Pancreas (tissue), 10 donors: ENCODE results near the gene MGMT. TPM values are rescaled to one million over a fixed set of nuclear protein-coding genes. Genes with fewer than 3 reads are reported as not detected.

Experiments used
- ATAC-seq, 4 donors: fragments of 200-7000 bp; cut with Tn5 transposase; one replicate each; pipeline versions ENCODE4 v1.8.0 to v1.9.1; 2020; ENCODE audit warnings: mild to moderate bottlenecking in 4 of 4, moderate library complexity in 4 of 4
- DNase-seq, 6 donors: peaks; one replicate each; pipeline ENCODE4 v3.0.0-alpha.2; 2020
- FAIRE-seq: peaks from 2 replicates; lab custom pipeline; 2012; peaks lifted over from hg19 to GRCh38; lab: Jason Lieb, UNC
- H3K27ac ChIP-seq, 4 donors: fragments of 200-600 bp; sonication (generic); 1 replicate in 3 of 4; 2 replicates in 1 of 4; pipeline versions ENCODE4 v1.5.0 to v1.8.0; 2020
- H3K27me3 ChIP-seq, 4 donors: fragments of 200-600 bp; one replicate each; pipeline ENCODE4 v1.8.0; 2021
- H3K36me3 ChIP-seq, 3 donors: fragments of 200-600 bp; sonication (generic) in 1 of 3; one replicate each; pipeline versions ENCODE4 v1.5.0 to v1.8.0; 2020 to 2021
- H3K4me1 ChIP-seq, 3 donors: fragments of 200-600 bp; one replicate each; pipeline ENCODE4 v1.8.0; 2021
- H3K4me3 ChIP-seq, 4 donors: fragments of 200-600 bp; sonication (generic) in 2 of 4; one replicate each; pipeline versions ENCODE4 v1.5.0 to v1.8.0; 2020 to 2021
- H3K9me3 ChIP-seq, 4 donors: fragments of 200-600 bp; one replicate each; pipeline ENCODE4 v1.8.0; 2021
- CTCF ChIP-seq, 4 donors: fragments of 200-600 bp; sonication (generic) in 3 of 4; IDR thresholded peaks; one replicate each; pipeline versions ENCODE4 v1.5.0 to v1.8.0; 2021; ENCODE audit warnings: antibody characterized with exemption in 4 of 4
- WGBS, 2 donors: extraction: QIAGEN DNeasy Blood & Tissue Kit; methylation state at CpG; one replicate each; pipeline ENCODE4 v1.1.7; 2013; 5-methylcytosine and 5-hydroxymethylcytosine counted together
- intact Hi-C, 3 donors: fragments of 100-400 bp; cut with DNase I; formaldehyde crosslinking; loops; one replicate each; pipeline versions ENCODE4 v1.11.1 to v1.14.2; 2022
- polyA plus RNA-seq, 2 donors: library from polyadenylated mRNA; stranded (reverse); fragments of 200-250 nt; gene quantifications; one replicate each; pipeline ENCODE4 v1.2.3, GENCODE V29; 2013
- total RNA-seq, 6 donors: library from RNA; stranded (reverse); fragmentation: NEBNext Ultra II Directional in 4 of 6; extraction: Animal tissue kit (Norgen Biotek cat#: 25700) in 4 of 6; gene quantifications; one replicate each; pipeline versions ENCODE4 v1.2.1 to v1.2.4, GENCODE V29; 2021 to 2023
- donor health status: healthy with polysubstance abuse.
- donor health status: DM: no; HTN: no; CAD: no; lungs with moderate emphysema.
- donor health status: DM: no; HTN: no; CAD: no.
- donor health status: control.
- donor health status: control.
- donor health status: Bipolar disorder and iron deficiency.
- donor health status: DM: yes; HTN: yes; CAD: no.
- donor health status: DM: no; HTN: no; CAD: no.
- donor health status: DM: no; HTN: no; CAD: no.
- donor health status: DM: yes; HTN: yes; CAD: no.

Gene MGMT
- total RNA-seq, result 10 to 100 TPM in 5 of 6 donors, 1 to 10 TPM in 1; 9.1 to 18.6 (median 12.4) TPM
- 10 to 100 TPM; 10.1 to 11.8 TPM for polyA plus RNA-seq

- Histone ChIP-seq H3K4me3 (peak within 1 kb of the TSS; percentile 36 to 93 (median 82)), H3K9me3 (no peaks in the 10 kb centered on the region), H3K36me3 (no peaks in the 10 kb centered on the region), H3K4me1 (peaks cover 0 to 6% (median 5%) of the 10 kb centered on the region in 3 donors), H3K27me3 (no peaks in the 10 kb centered on the region), H3K27ac (peak within 1 kb of the TSS; percentile 23 to 78 (median 58))
- DNase-seq (peak; percentile 94 to 99 (median 96)), ATAC-seq (peak; percentile 96 to 98 (median 96)), FAIRE-seq (no peak)
- intact Hi-C loops, result no loop called here
- 1 to 2% methylated on average over 49 to 85 of the region's 85 CpGs for WGBS, 2 donors
- TF ChIP-seq CTCF (IDR thresholded peaks at IDR 0.05), result no peak
Observed at GRCh38 chr10:129466703-129467358, at the start of gene MGMT. Gene MGMT, plus strand, starts transcription at chr10:129467241.

- TF ChIP-seq CTCF (IDR thresholded peaks at IDR 0.05), result no peak
- no peak overlapping the region for H3K4me3 ChIP-seq
- ATAC-seq (no peak), DNase-seq (no peak), FAIRE-seq (no peak)
- intact Hi-C loops, result no loop called here
- no peaks in the 10 kb centered on the region for H3K9me3 ChIP-seq
- no peaks in the 10 kb centered on the region for H3K4me1 ChIP-seq
- no peak overlapping the region for H3K27ac ChIP-seq
- H3K27me3 ChIP-seq, result peaks cover 0 to 5% (median 0%) of the 10 kb centered on the region in 4 donors
- no peaks in the 10 kb centered on the region for H3K36me3 ChIP-seq
- 50 to 62% methylated on average over 9 of the region's 9 CpGs for WGBS, 2 donors
Observed at GRCh38 chr10:129417870-129418269, 49.2 kb upstream of the MGMT start.

DNA sequence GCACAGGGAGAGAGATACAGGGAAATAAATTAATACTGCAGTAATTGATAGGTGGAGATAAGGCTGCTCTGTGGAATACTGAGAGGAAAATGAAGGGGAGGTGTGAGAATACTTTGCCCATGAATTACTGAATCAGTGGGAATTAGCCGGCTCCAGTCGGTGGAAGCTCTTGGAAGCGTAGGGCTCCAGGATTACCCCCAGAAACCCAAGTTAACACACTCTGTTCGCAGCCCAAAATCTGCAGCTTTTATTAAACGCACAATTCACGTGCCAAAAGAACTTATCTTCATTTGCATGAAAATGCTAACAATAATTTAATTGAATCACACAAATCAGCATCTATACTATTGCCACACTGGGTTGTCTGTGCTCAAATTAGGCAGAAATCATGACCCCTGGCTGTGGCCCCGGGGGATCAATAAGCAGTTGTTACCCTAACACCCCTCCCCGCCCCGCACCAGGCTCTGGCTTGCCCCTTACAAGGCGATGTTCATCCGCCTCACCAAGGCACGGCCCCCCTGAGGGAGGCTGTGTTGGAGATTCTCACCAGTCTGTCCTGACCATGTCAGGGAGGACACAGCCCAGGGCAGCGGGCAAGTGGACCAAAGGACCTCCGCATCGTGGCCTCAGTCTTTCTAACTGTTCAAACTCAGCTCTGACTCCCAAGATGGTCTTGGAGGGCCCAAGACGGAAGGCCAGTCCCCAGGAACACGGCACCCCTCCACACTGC, 48.4 kb upstream of the MGMT start:
- no peak overlapping the region for H3K27ac ChIP-seq
- no peak for FAIRE-seq
- no peaks in the 10 kb centered on the region for H3K4me1 ChIP-seq
- no peak overlapping the region for H3K4me3 ChIP-seq
- no peaks in the 10 kb centered on the region for H3K36me3 ChIP-seq
- no peak for ATAC-seq
- H3K27me3 ChIP-seq, result peaks cover 0 to 5% (median 0%) of the 10 kb centered on the region in 4 donors
- 78 to 85% methylated on average over 17 of the region's 17 CpGs for WGBS, 2 donors
- intact Hi-C loops, result no loop called here
- no peak for DNase-seq
- no peak for TF ChIP-seq CTCF (IDR thresholded peaks at IDR 0.05)
- no peaks in the 10 kb centered on the region for H3K9me3 ChIP-seq

DNA sequence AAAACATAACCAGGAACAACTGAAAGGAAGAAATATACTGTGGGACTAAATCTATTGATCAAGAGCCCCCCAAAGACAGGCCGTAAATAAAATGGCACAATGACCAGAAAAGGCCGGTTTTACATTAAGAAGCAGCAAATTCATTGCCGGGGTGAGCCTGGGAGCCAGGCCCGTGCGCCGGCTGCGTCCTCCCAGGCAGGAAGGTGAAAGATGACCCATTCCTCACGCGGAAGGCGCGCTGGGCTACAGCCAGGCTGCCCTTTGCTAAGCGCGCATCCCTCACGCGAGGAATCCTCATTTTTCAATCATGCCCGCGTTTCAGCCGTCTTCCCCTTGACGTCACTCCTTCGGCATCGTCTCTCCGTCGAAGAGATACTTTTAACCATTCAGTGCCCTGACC, 47.6 kb upstream of the MGMT start:
- Histone ChIP-seq H3K4me1 (no peaks in the 10 kb centered on the region), H3K36me3 (no peaks in the 10 kb centered on the region), H3K4me3 (no peak overlapping the region), H3K9me3 (no peaks in the 10 kb centered on the region), H3K27ac (no peak overlapping the region), H3K27me3 (peaks cover 0 to 5% (median 0%) of the 10 kb centered on the region in 4 donors)
- 74 to 81% methylated on average over 23 of the region's 23 CpGs for WGBS, 2 donors
- no peak for DNase-seq
- no peak for ATAC-seq
- intact Hi-C loops, result no loop called here
- TF ChIP-seq CTCF (IDR thresholded peaks at IDR 0.05), result no peak
- FAIRE-seq, result no peak
